HFF-Myc (cell line): ENCODE results near the gene GIGYF2.

Source experiments
- DNase-seq: peaks from one replicate; pipeline ENCODE4 v3.0.0-alpha.2; 2011; ENCODE audit warnings: low read depth; ENCODE audit errors: extremely low read depth
- H3K4me3 ChIP-seq: replicated peaks from 2 replicates; pipeline ENCODE4 v1.5.1; 2011; ENCODE audit warnings: low read depth, mild to moderate bottlenecking, control low read depth, low read length
- CTCF ChIP-seq: IDR thresholded peaks from 2 replicates; pipeline ENCODE4 v1.5.1; 2012; ENCODE audit warnings: mild to moderate bottlenecking, low read depth, low read length, control low read depth; ENCODE audit errors: missing control alignments

GIGYF2 gene

GRCh38 chr2:232798187-232798586 is 101.1 kb downstream of the GIGYF2 start:
- H3K4me3 ChIP-seq = no peak overlapping the region
- no peak for TF ChIP-seq CTCF
- DNase-seq = no peak

GRCh38 chr2:232800166-232800565 is 103.0 kb downstream of the GIGYF2 start:
- no peak overlapping the region for H3K4me3 ChIP-seq
- DNase-seq = no peak
- TF ChIP-seq CTCF = no peak

- no peak overlapping the region for H3K4me3 ChIP-seq
- DNase-seq = no peak
- TF ChIP-seq CTCF = no peak
Measured at GRCh38 chr2:232802091-232802490, 105.0 kb downstream of the GIGYF2 start.

GRCh38 chr2:232809349-232810124 is 112.4 kb downstream of the GIGYF2 start:
- DNase-seq = no peak
- TF ChIP-seq CTCF = no peak
- no peak overlapping the region for H3K4me3 ChIP-seq

- no peak for DNase-seq
- no peak for TF ChIP-seq CTCF
- H3K4me3 ChIP-seq = no peak overlapping the region
Measured at GRCh38 chr2:232810444-232810843, 113.3 kb downstream of the GIGYF2 start.

- no peak for DNase-seq
- no peak for TF ChIP-seq CTCF
- H3K4me3 ChIP-seq = no peak overlapping the region
Measured at GRCh38 chr2:232815569-232815968, 118.4 kb downstream of the GIGYF2 start.

GRCh38 chr2:232816657-232817056 is 119.5 kb downstream of the GIGYF2 start:
- no peak for DNase-seq
- H3K4me3 ChIP-seq = no peak overlapping the region
- no peak for TF ChIP-seq CTCF
